ENCODE measurements around the gene CDH4. TPM values are rescaled to one million over a fixed set of nuclear protein-coding genes. Genes with fewer than 3 reads are reported as not detected.
A peak's percentile ranks its signal among the peaks of the same experiment; 100 is the strongest.

The CDH4 gene
- total RNA-seq, 2 experiments from 2014 or later, result not detected

GRCh38 chr20:61482056-61482887, 230.2 kb downstream of the CDH4 start:
- no peaks in the 10 kb centered on the region for H3K9me2 ChIP-seq (ENCODE audit: insufficient read depth, low read length)
- H4K20me1 ChIP-seq (ENCODE audit: insufficient read depth, low read length), result no peaks in the 10 kb centered on the region
- peak; percentile 11 for DNase-seq (ENCODE audit: low spot score)
- no peaks in the 10 kb centered on the region for H3K36me3 ChIP-seq (ENCODE audit: insufficient read depth, low read length)
- H2AFZ ChIP-seq (ENCODE audit: low read length), result no peak overlapping the region
- no peaks in the 10 kb centered on the region for H3K79me2 ChIP-seq (ENCODE audit: insufficient read depth, low read depth, low read length)
- ChIA-PET POLR2A (interaction anchor here (1.1 kb wide), 1 partner anchor 13 kb away, joined by 3 read pairs; no protein-coding TSS in a partner anchor), CTCF (ENCODE audit: unreplicated experiment) (no interaction called here)
- peaks cover 11% of the 10 kb centered on the region for H3K4me1 ChIP-seq (ENCODE audit: insufficient read depth, low read length, poor library complexity, severe bottlenecking)
- H3K9me3 ChIP-seq (ENCODE audit: low read length), result no peaks in the 10 kb centered on the region
- no peak overlapping the region for H3K4me2 ChIP-seq (ENCODE audit: low read length)
- no peak overlapping the region for H3K4me3 ChIP-seq (ENCODE audit: low read depth, low read length, poor library complexity, severe bottlenecking)
- TF ChIP-seq CTCF (conservative IDR thresholded peaks at IDR 0.05; ENCODE audit: low read length) (no peak), EZH2phosphoT487 (IDR thresholded peaks at IDR 0.05; ENCODE audit: borderline replicate concordance, low read depth, low read length) (no peak)
- intact Hi-C loops (cut with micrococcal nuclease; ENCODE audit: unreplicated experiment), result no loop called here
- BruUV-seq (replicated peaks), result no TSS peak
- H3K27ac ChIP-seq (ENCODE audit: low read depth, low read length, poor library complexity, severe bottlenecking), result no peak overlapping the region

GRCh38 chr20:61482901-61483300, 230.8 kb downstream of the CDH4 start:
- Histone ChIP-seq H3K4me1 (ENCODE audit: insufficient read depth, low read length, poor library complexity, severe bottlenecking) (peaks cover 8% of the 10 kb centered on the region), H3K36me3 (ENCODE audit: insufficient read depth, low read length) (no peaks in the 10 kb centered on the region), H3K9me2 (ENCODE audit: insufficient read depth, low read length) (no peaks in the 10 kb centered on the region), H2AFZ (ENCODE audit: low read length) (no peak overlapping the region), H3K4me2 (ENCODE audit: low read length) (no peak overlapping the region), H3K79me2 (ENCODE audit: insufficient read depth, low read depth, low read length) (no peaks in the 10 kb centered on the region), H4K20me1 (ENCODE audit: insufficient read depth, low read length) (no peaks in the 10 kb centered on the region), H3K27ac (ENCODE audit: low read depth, low read length, poor library complexity, severe bottlenecking) (no peak overlapping the region), H3K4me3 (ENCODE audit: low read depth, low read length, poor library complexity, severe bottlenecking) (no peak overlapping the region), H3K9me3 (ENCODE audit: low read length) (no peaks in the 10 kb centered on the region)
- CTCF ChIA-PET (ENCODE audit: unreplicated experiment), result no interaction called here
- DNase-seq (ENCODE audit: low spot score), result no peak
- intact Hi-C loops (cut with micrococcal nuclease; ENCODE audit: unreplicated experiment), result no loop called here
- BruUV-seq (replicated peaks), result no TSS peak
- TF ChIP-seq EZH2phosphoT487 (IDR thresholded peaks at IDR 0.05; ENCODE audit: borderline replicate concordance, low read depth, low read length), result no peak
- no peak for TF ChIP-seq CTCF (conservative IDR thresholded peaks at IDR 0.05; ENCODE audit: low read length)
- POLR2A ChIA-PET, result interaction anchor here (1.1 kb wide), 1 partner anchor 12 kb away, joined by 3 read pairs; no protein-coding TSS in a partner anchor

Data from OCI-LY7 (cell line).